NOMO-1 treated with dmso at 0.1 percent for 144 hours (cell line): ENCODE data around the gene USP3.
"Not testable (repeated sequence)": the region's sequence is repeated elsewhere in the genome, so short reads cannot be mapped to it uniquely, and the experiment has no call there.

ENCODE experiments used
- DNase-seq: peaks from one replicate; lab custom pipeline; 2025; ENCODE audit not compliant: unreplicated experiment; lab: John Stamatoyannopoulos, UW

USP3 gene

DNA sequence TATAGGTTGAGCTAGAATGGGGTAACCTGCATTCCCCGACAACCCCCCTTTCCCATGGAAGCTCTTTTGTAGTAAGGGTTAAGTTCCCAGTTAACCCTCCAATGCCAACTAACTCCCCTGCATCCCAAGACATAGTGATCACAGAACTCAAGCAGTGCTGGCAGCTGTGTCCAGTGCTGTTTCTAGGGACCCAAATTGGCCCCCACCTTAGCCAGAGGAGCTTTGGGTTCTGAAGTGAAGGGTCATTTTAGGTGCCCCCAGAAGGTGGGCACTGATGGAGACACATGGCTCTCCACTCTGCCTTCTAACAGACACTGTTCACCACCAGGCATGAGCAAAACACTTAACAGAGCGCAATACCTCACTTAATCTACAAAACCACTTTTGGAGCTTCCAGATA is 99.9 kb downstream of the USP3 start:
- DNase-seq = no peak

DNA sequence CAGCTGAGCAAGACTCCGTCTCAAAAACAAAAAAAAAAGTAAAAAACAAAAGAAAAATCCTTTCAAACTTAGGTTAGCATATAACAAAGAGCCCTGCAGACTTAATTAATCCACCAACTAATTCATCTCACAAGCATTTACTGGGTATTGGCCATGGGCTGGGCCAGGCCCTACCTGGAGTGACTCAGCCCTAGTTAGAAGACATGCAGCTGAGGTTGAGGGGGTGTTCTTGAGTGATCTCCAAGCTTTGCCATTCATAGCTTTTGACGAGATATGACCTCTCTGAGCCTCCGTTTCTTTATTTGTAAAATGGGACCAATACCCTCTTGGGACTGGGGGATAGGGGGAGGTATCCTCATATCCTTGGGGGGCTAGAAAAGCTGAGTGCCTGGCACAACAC is 100.6 kb downstream of the USP3 start:
- no peak for DNase-seq

DNA sequence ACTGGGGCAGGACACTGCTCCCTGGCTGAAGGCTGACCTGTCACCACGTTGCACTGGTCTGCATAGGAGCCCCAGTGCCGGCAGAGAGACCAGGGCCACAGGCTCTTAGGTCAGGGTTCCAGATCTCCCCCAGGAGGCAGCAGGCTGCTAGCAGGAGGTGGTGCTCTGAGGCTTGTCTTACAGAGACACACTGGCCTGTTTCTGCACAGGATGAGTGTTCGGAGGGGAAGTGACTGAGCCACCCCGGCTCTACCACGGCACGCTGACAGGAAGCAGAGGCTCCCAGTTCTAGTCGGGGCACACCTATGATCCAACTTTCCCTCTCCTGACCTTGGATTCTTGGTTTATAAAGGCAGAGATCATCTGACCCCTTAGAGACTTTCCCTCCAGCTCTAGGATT is 101.4 kb downstream of the USP3 start:
- DNase-seq = no peak

DNA sequence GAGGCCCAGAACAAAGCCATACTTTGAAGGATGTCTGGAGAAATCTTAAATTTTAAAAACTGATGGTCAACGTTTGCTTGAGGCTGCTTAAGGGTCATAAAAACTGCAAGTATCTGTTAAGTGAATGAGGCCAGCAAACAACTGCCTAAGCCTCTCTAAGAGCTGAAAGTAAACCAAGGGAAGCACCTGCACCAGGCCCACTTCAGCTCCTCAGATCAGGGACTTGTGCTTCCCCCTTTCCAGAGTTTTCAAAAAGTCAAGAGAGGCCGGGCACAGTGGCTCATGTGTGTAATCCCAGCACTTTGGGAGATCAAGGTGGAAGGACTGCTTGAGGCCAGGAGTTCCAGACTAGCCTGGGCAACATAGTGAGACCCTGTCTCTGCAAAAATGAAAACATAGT is 101.9 kb downstream of the USP3 start:
- no peak for DNase-seq

DNA sequence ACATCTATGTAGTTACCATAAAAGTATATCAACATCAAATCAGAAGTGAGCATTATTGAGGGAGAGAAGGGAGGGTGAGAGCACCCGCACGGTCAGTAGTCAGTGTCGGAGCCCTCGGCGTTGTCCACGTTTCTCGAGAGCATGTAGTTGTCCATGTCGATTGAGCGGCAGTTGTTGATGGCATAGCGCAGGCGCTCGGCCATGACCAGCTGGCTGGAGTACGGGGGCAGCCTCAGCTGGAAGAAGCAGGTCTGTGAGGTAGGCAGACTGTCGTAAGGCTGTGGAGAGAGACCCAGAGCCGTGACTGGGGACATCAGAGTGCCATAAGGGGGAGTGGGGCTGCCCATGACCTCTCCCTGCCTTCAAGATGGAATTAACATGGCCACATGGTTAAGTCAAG is 104.6 kb downstream of the USP3 start:
- DNase-seq = no peak

DNA sequence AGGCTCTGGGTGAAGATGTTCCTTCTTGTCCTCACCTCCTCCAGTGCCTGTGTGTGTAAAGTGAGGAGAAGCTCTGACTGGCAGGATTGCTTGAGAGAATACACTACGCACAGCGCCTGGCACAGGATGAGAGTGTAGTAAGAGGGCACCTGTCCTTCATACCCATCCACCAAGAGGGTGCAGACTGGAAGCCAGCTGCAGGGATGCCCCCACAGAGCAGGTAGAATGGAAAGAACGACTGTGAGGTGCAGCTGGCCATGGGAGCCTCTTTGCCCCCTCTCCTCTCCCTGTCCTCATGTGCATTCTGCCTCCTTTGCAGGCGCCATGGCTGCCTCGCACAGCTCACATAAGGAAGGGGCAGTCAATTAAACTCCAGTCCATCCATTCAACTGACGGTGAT is 105.1 kb downstream of the USP3 start:
- no peak for DNase-seq

DNA sequence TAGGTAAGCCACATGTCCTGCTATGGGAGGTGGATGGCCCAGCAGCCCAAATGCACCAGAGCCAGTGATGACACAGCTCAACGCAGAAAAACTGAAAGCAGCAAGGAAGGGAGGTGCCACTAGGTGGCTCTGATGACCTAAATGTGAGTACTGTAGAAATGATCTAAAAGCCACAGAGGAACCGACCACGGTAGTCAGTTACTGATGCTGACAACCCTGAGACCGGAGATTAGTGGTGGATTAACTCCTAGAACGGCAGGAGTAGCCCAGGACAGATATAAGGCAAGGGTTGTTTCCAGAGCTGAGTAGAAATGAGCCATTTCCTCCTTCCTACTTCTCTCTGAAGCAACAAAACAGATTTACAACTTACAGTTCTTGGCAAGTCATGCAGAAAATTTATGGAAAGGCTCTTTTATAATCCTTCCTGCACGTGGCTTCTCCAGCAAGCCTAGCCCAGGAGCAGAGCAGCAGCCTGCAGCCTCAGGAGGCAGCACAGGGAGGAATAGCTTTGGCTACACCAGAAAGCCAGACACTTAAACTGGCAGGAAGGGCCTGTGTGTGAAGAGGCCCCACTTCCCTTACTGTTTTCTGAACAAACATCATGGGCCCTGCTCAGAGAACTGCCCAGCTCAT is 105.9 kb downstream of the USP3 start:
- DNase-seq = peak; percentile 67

DNA sequence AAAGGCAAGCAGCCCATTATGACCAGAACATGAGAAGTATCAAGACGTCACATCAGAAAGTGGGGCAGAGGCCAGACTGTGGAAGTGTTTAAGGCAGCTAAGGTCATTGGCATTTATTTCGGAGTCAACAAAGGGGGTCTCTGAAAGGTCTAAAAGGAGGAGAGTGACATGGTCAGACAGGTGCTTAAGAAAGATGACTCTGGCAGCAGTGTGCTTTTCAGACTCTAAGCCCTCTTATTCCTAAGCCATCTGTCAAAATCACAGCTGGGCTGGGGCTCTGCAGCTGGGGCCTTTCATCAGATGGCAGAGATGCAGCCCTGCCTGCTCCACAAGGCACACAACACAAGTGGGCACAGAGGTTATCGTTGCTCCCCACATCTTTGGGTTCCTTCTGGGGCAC is 106.8 kb downstream of the USP3 start:
- no peak for DNase-seq

DNA sequence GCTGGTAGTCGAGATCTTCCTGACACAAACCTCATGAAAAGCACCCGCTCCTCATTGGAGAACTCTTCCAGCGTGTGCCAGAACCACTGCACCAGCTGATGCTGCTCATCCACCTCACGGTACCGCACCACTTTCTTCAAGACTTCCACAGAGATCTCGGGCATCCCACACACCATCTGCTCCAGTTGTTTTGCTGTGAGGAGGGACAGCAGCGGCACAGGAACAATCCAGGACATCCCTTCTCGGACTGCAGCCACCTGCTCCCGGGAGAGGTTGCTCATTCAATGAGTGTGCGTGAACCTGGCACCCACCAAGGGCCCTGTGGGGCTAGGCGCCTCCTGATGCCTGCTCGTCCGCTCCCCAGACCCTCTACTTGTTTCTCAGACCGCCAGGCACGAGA is 107.9 kb downstream of the USP3 start:
- DNase-seq = no peak

DNA sequence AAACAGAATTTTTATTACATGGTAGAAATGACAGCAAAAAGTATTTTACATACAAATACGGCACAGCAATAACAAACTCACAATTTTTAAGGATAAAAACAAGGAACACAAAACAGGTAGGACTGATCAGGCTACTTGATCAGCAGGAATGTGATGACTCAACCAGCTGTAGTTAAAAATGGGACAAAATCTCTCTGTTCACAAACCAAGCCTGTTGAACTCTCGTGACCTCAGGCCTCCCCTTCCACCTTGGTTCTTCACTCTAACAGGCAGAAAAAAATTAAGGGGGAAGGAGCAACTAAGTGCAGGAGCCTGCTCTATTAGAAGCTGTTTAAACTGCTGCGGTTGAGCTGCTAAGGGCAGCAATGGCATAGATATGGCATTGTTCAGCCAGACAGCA is 111.5 kb downstream of the USP3 start:
- DNase-seq = no peak

DNA sequence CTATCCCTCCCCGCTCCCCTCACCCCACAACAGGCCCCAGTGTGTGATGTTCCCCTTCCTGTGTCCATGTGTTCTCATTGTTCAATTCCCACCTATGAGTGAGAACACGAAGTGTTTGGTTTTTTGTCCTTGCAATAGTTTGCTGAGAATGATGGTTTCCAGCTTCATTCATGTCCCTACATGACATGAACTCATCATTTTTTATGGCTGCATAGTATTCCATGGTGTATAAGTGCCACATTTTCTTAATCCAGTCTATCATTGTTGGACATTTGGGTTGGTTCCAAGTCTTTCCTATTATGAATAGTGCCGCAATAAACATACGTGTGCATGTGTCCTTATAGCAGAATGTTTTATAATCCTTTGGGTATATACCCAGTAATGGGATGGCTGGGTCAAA is 112.8 kb downstream of the USP3 start:
- not testable (repeated sequence) for DNase-seq

DNA sequence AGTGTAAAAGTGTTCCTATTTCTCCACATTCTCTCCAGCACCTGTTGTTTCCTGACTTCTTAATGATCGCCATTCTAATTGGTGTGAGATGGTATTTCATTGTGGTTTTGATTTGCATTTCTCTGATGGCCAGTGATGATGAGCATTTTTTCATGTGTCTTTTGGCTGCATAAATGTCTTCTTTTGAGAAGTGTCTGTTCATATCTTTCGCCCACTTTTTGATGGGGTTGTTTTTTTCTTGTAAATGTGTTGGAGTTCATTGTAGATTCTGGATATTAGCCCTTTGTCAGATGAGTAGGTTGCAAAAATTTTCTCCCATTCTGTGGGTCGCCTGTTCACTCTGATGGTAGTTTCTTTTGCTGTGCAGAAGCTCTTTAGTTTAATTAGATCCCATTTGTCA is 113.2 kb downstream of the USP3 start:
- not testable (repeated sequence) for DNase-seq

DNA sequence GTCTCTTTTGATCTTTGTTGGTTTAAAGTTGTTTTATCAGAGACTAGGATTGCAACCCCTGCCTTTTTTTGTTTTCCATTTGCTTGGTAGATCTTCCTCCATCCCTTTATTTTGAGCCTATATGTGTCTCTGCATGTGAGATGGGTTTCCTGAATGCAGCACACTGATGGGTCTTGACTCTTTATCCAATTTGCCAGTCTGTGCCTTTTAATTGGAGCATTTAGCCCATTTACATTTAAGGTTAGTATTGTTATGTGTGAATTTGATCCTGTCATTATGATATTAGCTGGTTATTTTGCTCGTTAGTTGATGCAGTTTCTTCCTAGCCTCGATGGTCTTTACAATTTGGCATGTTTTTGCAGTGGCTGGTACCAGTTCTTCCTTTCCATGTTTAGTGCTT is 116.4 kb downstream of the USP3 start:
- DNase-seq = not testable (repeated sequence)

DNA sequence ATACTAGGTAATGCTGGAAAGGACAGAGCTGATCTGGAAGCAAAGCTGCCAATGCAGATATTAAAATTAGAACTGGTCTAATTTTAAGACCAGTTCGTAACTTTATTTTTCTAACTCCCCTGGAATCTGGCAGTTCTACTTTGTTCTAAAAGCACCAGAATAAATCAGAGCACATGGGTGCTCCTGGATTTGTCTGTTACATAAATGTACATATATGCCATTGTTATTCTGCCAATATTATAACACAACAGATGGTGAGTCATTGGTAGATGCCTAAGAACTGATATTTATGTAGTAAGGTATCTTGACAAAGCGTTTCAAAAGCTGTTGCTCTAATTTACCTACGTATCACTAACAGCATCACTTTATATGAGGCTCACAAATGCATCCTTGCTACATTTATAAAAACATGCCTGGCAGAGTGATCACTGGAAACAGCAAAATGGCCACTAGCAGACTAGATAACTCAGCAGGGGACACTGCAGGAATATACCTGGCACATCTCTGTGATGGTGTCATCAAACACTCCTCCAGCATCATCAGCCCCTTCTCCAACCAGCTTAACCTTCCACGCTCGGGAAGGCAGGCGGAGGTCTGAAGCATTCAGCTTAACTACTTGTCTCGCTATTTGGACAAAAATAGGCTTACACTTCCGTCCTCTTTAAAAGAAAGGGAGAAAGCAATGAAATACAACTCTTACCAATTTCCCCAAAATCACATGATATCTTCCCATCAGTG is 119.0 kb downstream of the USP3 start:
- DNase-seq = no peak

DNA sequence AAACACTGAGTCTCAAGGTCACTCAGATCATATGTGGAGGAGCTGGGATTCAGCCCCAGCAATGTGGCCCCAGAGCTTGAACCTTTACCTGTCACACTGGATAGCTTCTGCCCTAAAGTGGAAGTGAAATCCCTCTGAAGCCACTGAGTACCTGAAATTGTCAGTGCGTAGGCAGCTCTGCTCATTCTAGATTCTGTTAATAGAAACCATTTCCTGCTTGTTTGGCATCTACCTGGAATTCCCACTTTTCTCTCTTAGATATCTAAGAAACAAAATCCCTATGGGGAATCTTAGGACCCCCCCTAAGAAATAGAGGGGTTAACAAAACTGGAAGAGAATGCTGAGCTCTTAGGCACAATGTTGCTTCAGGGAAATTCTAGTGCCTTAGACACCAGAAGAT is 122.6 kb downstream of the USP3 start:
- no peak for DNase-seq

DNA sequence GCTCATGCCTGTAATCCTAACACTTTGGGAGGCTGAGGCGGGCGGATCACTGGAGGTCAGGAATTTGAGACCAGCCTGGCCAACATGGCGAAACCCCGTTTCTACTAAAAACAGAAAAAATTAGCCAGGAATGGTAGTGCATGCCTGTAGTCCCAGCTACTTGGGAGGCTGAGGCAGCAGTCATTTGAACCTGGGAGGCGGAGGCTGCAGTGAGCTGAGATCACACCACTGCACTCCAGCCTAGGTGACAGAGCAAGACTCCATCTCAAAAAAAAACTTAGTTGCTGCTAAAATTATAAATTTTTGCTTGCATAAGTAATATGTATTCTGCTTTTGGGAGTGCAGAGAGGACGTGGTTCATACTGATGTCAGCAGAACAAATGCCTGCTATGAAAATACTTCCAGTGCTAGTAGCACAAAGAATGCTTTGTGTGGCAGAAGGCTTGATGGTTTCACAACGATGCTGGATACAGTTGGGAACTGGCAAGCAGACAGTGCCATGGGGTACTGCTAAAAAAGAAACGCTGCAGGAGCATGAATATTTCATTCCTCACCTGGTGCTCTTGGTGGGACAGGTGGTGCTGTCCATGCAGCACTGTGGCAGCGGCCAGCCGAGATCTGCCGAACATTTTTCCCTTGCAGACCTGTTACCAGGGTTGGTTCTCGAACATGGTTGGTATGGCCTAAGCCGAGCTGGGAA is 123.9 kb downstream of the USP3 start:
- DNase-seq = no peak

DNA sequence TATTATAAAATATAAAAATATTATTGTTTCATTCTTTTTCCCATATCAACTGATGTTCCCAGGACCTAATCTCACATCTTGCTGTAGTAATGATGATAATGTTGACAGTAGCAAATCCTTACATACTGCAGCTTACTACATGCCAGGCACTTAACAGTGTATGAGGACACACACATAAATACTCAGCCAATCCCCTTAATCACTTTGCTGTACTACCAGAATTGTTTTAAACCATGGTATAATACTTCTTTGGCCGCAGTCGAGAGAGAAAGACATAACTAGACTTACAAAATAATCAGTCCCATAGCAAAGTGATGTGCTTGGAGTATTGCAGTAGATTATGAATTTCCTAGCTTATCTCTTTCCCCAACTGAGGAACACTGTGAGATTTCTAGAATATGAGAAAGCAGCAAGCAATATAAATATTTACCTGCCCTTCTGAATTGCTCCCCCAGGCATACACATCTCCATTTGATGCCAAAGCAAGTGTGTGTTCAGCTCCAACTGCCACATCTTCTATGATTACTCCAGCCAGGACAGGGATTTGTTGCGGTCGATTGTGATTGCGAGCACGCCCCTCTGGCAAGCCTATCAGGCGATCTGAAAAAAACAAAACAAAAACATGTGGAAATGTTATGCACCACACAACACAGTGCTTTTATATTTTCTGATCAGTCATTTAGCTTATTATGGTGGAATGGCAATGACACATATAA is 125.8 kb downstream of the USP3 start:
- DNase-seq = no peak

DNA sequence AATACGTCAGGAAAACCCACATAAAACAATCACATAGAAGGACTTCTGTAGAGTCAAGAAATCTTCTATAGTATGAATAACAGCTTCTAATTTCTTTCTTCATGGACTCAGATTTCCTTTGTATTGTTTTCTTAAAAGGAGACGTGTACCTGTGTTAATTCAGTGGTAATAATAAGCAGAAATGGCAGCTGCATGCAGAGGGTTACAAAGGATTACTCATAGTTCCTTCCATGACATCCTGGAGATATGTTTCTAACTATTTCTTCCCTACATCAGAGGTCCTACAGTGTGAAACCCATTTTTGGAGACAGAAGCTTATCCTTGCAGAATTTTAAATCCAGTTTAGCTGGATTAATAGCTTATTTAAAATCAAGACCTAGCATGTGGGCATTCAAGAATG is 128.9 kb downstream of the USP3 start:
- no peak for DNase-seq

DNA sequence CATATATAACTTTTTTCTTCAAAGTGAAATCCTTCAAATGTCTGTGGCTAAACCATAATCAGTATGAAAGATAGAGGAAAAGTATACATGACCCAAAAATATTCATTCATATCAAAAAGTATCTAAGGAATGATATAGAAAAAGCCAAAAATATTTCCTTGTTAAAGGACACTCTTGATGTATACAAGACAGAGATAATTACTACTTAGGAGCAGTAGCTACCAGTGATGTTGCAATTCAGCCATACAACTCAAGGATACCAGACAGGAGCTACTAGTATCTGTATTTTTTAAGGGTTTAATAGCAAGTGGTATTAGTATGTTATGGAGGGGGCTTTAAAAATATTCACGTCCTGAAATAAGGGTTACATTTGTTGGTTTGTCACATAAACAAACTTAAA is 129.8 kb downstream of the USP3 start:
- DNase-seq = no peak

DNA sequence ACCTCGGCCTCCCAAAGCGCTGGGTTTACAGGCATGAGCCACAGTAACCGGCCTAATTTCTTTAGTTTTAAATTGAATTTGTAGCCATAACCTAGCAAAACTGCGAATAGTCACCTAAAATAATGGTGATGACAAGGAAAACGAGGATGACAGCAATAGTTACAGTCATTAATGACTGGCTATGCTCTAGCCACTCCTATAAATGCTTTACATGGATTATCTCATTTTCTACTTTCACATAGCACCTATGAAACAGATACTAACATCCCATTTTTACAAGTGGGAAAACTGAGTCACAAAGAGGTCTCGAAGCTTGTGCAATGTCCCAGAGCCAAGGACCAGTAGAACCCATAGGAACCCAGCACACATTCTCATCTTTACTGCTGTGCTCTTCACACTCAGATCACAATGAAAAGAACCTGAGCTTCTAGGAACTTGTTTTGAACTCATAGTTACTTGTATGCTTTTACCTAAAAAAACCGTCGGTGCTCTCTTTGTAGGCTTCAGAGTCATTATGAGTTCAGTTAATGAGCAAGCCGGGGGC is 132.2 kb downstream of the USP3 start:
- no peak for DNase-seq

DNA sequence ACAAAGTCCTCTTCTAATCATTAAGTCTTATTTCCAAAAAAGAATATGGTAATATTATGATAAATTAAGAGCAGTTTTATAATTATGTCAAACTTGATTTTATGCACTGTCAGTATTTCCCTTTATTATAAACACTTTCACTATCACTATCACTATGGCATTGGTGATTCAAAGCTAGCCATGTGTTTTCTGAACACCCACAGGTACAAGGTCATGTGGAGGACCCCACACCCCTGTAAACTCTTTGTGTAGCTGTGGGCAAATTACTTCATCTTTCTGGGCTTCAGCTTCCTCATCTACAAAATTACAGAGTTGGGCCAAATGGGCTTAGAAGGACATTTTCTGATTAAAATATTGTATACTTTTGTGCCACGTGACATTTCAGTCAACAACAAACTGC is 134.4 kb downstream of the USP3 start:
- no peak for DNase-seq

DNA sequence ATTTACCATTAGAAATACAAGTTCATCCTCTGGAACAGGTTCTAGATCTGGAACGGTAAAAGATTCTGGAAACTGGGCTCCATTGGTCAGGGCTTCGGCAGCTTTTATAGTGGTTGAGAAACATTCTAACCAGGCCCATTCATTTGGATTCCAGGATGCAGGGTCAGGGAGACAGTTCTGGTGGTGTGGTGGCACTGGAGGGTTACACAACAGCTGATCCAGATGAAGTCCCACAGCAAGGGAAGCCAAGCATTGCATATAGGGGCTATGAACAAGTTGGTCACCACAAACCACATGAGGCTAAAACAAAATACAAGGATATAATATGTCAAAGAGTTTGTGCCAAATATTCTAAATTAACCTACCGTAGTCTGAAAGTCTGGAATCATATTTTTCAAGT is 135.8 kb downstream of the USP3 start:
- DNase-seq = no peak
